ENCODE results near the gene MGME1.

MGME1 gene

DNA sequence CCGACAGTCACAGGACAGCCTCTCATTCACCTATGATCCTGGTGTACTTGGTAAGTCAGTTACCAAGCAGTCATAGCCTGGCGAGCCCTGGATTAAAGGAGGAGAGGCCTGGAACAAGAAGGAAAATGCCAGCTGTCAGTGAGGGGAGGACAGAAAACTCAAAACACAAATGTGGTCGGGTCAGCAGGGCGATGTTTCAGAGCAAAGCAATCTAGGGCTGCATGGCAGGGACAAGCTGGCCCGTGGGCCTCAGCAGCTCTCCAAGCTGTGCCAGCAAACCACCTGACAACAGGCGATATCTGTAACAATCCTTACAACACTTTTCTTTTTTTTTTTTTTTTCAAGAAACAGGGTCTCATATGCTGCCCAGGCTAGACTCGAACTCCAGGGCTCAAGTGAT lies 40.3 kb downstream of the MGME1 start:
- no peaks in the 10 kb centered on the region for H3K36me3 ChIP-seq (ENCODE audit: control insufficient read depth, insufficient read depth, low read length)
- H2AFZ ChIP-seq: no peak overlapping the region
- H3K79me2 ChIP-seq: no peaks in the 10 kb centered on the region
- no peaks in the 10 kb centered on the region for H3K27me3 ChIP-seq (ENCODE audit: control insufficient read depth, insufficient read depth, low read length)
- H3K4me3 ChIP-seq (ENCODE audit: low read depth, low read length): no peak overlapping the region
- no peaks in the 10 kb centered on the region for H3K9me3 ChIP-seq (ENCODE audit: control insufficient read depth, low read length)
- no peak overlapping the region for H3K4me2 ChIP-seq (ENCODE audit: low read length)
- TF ChIP-seq, protein P1, sequence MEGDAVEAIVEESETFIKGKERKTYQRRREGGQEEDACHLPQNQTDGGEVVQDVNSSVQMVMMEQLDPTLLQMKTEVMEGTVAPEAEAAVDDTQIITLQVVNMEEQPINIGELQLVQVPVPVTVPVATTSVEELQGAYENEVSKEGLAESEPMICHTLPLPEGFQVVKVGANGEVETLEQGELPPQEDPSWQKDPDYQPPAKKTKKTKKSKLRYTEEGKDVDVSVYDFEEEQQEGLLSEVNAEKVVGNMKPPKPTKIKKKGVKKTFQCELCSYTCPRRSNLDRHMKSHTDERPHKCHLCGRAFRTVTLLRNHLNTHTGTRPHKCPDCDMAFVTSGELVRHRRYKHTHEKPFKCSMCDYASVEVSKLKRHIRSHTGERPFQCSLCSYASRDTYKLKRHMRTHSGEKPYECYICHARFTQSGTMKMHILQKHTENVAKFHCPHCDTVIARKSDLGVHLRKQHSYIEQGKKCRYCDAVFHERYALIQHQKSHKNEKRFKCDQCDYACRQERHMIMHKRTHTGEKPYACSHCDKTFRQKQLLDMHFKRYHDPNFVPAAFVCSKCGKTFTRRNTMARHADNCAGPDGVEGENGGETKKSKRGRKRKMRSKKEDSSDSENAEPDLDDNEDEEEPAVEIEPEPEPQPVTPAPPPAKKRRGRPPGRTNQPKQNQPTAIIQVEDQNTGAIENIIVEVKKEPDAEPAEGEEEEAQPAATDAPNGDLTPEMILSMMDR (IDR thresholded peaks at IDR 0.05): no peak
- no peak overlapping the region for H3K27ac ChIP-seq
- H3K4me1 ChIP-seq: no peaks in the 10 kb centered on the region
- no peak overlapping the region for H3K9ac ChIP-seq

DNA sequence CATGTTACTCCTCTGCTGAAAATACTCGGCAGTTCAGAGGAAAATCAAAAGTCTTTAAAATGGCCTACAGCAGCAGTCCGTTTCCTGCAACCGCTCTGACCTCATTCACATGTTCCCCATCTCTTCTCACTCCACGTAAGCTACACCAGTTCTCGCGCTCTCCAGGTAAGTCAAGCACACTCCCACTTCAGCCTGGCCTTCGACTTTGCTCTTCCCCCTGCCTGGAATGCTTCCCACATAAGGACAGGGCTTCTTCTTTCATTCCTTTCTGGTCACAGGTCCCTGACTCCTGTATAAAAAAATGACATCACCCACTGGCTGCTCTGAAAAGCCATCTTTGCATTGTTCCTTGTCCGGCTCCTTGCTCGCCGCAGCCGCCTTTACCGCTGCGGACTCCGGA lies 42.7 kb downstream of the MGME1 start:
- no peaks in the 10 kb centered on the region for H3K4me1 ChIP-seq
- no peak overlapping the region for H3K4me2 ChIP-seq (ENCODE audit: low read length)
- H3K9ac ChIP-seq: no peak overlapping the region
- no peak overlapping the region for H3K27ac ChIP-seq
- TF ChIP-seq, protein P1 (IDR thresholded peaks at IDR 0.05): no peak
- no peaks in the 10 kb centered on the region for H3K27me3 ChIP-seq (ENCODE audit: control insufficient read depth, insufficient read depth, low read length)
- no peaks in the 10 kb centered on the region for H3K79me2 ChIP-seq
- no peak overlapping the region for H3K4me3 ChIP-seq (ENCODE audit: low read depth, low read length)
- no peak overlapping the region for H2AFZ ChIP-seq
- no peaks in the 10 kb centered on the region for H3K36me3 ChIP-seq (ENCODE audit: control insufficient read depth, insufficient read depth, low read length)
- H3K9me3 ChIP-seq (ENCODE audit: control insufficient read depth, low read length): no peaks in the 10 kb centered on the region

DNA sequence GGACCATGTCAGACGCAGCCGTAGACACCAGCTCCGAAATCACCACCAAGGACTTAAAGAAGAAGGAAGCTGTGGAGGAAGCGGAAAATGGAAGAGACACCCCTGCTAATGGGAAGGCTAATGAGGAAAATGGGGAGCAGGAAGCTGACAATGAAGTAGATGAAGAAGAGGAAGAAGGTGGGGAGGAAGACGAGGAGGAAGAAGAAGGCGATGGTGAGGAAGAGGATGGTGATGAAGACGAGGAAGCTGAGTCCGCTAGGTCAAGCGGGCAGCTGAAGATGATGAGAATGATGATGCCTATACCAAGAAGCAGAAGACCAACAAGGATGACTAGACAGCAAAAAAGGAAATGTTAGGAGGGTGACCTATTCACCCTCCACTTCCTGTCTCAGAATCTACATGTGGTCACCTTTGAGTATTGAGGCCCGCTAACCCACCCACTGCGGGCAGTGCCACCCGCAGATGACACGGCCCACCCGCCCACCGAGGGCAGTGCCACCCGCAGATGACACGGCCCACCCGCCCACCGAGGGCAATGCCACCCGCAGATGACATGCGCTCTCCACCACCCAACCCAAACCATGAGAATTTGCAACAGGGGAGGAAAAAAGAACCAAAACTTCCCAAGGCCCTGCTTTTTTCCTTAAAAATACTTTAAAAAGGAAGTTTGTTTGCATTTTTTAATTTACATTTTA lies 43.3 kb downstream of the MGME1 start:
- Histone ChIP-seq H3K9ac (no peak overlapping the region), H3K36me3 (ENCODE audit: control insufficient read depth, insufficient read depth, low read length) (no peaks in the 10 kb centered on the region), H3K4me1 (no peaks in the 10 kb centered on the region), H2AFZ (no peak overlapping the region), H3K4me3 (ENCODE audit: low read depth, low read length) (no peak overlapping the region), H3K79me2 (no peaks in the 10 kb centered on the region), H3K4me2 (ENCODE audit: low read length) (no peak overlapping the region), H3K27me3 (ENCODE audit: control insufficient read depth, insufficient read depth, low read length) (no peaks in the 10 kb centered on the region), H3K27ac (no peak overlapping the region), H3K9me3 (ENCODE audit: control insufficient read depth, low read length) (no peaks in the 10 kb centered on the region)
- TF ChIP-seq, protein P1 (IDR thresholded peaks at IDR 0.05): no peak

DNA sequence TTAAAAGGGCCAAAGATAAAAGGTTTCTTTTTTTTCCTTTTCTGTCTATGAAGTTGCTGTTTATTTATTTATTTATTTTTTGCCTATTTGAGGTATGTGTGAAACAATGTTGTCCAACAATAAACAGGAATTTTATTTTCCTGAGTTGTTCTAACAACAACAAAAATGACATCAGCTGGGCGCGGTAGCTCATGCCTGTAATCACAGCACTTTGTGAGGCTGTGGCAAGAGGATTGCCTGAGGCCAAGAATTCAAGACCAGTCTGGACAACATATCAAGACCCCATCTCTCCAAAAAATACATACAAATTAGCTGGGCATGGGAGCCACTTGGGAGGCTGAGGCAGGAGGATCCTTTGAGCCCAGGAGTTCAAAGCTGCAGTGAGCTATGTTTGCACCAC lies 44.1 kb downstream of the MGME1 start:
- Histone ChIP-seq H3K79me2 (no peaks in the 10 kb centered on the region), H3K9me3 (ENCODE audit: control insufficient read depth, low read length) (no peaks in the 10 kb centered on the region), H3K4me2 (ENCODE audit: low read length) (no peak overlapping the region), H3K27me3 (ENCODE audit: control insufficient read depth, insufficient read depth, low read length) (no peaks in the 10 kb centered on the region), H3K36me3 (ENCODE audit: control insufficient read depth, insufficient read depth, low read length) (no peaks in the 10 kb centered on the region), H3K4me1 (no peaks in the 10 kb centered on the region), H3K9ac (no peak overlapping the region), H3K4me3 (ENCODE audit: low read depth, low read length) (no peak overlapping the region), H2AFZ (no peak overlapping the region), H3K27ac (no peak overlapping the region)
- TF ChIP-seq, protein P1 (IDR thresholded peaks at IDR 0.05): no peak

DNA sequence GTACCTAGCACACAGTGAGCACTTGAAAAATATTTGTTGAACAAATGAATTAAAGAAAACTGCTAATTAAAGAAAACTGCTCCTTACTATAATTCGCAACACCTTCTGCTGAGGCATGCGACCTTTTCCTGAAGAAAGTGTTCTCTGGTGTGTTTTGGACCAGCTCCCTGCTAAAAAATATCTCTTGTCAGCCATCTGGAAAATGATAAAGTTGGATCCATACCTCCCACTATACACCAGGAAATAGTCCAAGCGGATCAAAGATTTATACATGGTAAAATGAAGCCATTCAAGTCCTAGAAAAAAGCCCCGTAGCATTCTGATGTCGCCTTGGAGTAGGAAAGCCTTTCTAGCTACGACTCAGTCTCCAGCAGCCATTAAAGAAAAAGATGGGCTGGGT lies 45.6 kb downstream of the MGME1 start:
- no peaks in the 10 kb centered on the region for H3K27me3 ChIP-seq (ENCODE audit: control insufficient read depth, insufficient read depth, low read length)
- H2AFZ ChIP-seq: no peak overlapping the region
- H3K36me3 ChIP-seq (ENCODE audit: control insufficient read depth, insufficient read depth, low read length): no peaks in the 10 kb centered on the region
- H3K9ac ChIP-seq: no peak overlapping the region
- no peaks in the 10 kb centered on the region for H3K4me1 ChIP-seq
- TF ChIP-seq, protein P1 (IDR thresholded peaks at IDR 0.05): no peak
- H3K27ac ChIP-seq: no peak overlapping the region
- H3K9me3 ChIP-seq (ENCODE audit: control insufficient read depth, low read length): no peaks in the 10 kb centered on the region
- H3K79me2 ChIP-seq: no peaks in the 10 kb centered on the region
- H3K4me3 ChIP-seq (ENCODE audit: low read depth, low read length): no peak overlapping the region
- no peak overlapping the region for H3K4me2 ChIP-seq (ENCODE audit: low read length)
